Esophagus muscularis mucosa (tissue), 4 donors: Measurements from ENCODE around the gene NRCAM.

Experiments used
- CTCF ChIP-seq, 3 experiments: fragments of 200-600 bp in 2 of 3; fragments of 450-650 bp in 1 of 3; sonication (generic) in 2 of 3; IDR thresholded peaks; one replicate each; pipeline ENCODE4 v1.5.1; 2017 to 2019; ENCODE audit warnings: antibody characterized with exemption in 3 of 3, mild to moderate bottlenecking in 2 of 3, moderate library complexity in 1 of 3
- EP300 ChIP-seq: sonication (generic); formaldehyde crosslinking; IDR thresholded peaks from one replicate; pipeline ENCODE4 v1.6.1; 2017; ENCODE audit warnings: antibody characterized with exemption
- POLR2A ChIP-seq: fragments of 450-650 bp; IDR thresholded peaks from one replicate; pipeline ENCODE4 v1.6.1; 2017; ENCODE audit warnings: antibody characterized with exemption, moderate library complexity, mild to moderate bottlenecking, low read depth
- POLR2AphosphoS5 ChIP-seq, 2 donors: sonication (generic); formaldehyde crosslinking; IDR thresholded peaks; one replicate each; pipeline ENCODE4 v1.6.1; 2017; ENCODE audit warnings: antibody characterized with exemption in 2 of 2

- no peak for TF ChIP-seq CTCF (IDR thresholded peaks at IDR 0.05)
- TF ChIP-seq EP300: no peak
- TF ChIP-seq POLR2A: no peak
- no peak for TF ChIP-seq POLR2AphosphoS5 (IDR thresholded peaks at IDR 0.05)
Observed at GRCh38 chr7:108454317-108454673, 1.9 kb downstream of the NRCAM start.
